ENCODE measurements around the gene FKBP11. TPM values are rescaled to one million over a fixed set of nuclear protein-coding genes. Genes with fewer than 3 reads are reported as not detected.

FKBP11 gene
- total and polyA plus RNA-seq, 5 donors from 2014 or later = 55.6 to 79.7 (median 74.3) TPM

DNA sequence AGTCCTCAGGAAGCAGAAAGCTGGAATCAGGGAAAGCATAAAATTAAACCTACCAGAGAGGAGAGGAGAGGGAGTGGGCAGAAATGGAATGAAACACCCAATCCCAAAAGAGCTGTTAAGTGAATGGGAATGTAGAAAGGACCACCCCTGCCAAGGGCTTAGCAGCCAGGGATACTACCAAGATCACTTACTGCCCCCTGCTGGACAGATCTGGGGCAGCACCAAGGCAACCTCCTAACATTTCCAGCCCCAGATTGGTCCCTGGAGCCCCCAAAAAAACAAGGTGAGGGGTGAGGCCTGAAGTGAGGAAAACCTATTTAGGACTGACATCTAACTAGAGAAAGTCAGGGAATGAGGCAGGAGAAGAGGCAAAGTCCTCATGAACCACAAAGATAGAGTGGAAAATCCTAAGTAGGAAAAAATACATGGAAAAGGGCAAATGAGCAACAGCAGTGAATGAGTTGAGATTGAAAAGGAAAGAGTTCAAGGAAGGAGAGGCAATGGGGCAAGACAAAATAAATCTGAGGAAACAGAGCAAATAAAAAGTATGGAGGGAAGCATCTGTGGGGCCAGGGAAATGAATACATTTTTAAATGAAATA, 11.2 kb upstream of the FKBP11 start:
- Mint-ChIP-seq H3K36me3 (peaks cover 39% of the 10 kb centered on the region), H3K9me3 (peaks cover 0 to 3% (median 0%) of the 10 kb centered on the region in 7 donors), H3K27ac (peak overlapping the region in 2 of 3 donors; percentile 18 to 92), H3K27me3 (no peaks in the 10 kb centered on the region), H3K4me1 (peaks cover 11 to 23% (median 13%) of the 10 kb centered on the region in 4 donors), H3K4me3 (no peak overlapping the region)
- Histone ChIP-seq H3K4me1 (ENCODE audit: control insufficient read depth, insufficient read depth, low read length, poor library complexity, severe bottlenecking) (peaks cover 10% of the 10 kb centered on the region), H3K27ac (ENCODE audit: insufficient read depth, low read length, poor library complexity, severe bottlenecking) (no peak overlapping the region), H3K9me3 (ENCODE audit: control insufficient read depth in 2 of 2, low read length in 2 of 2) (no peaks in the 10 kb centered on the region), H3K27me3 (ENCODE audit: control insufficient read depth, insufficient read depth, low read length) (no peaks in the 10 kb centered on the region), H3K36me3 (ENCODE audit: control insufficient read depth, insufficient read depth, low read length) (peaks cover 40% of the 10 kb centered on the region), H3K4me3 (ENCODE audit: low read depth, low read length) (no peak overlapping the region)
- ATAC-seq (ENCODE audit: low read depth in 2 of 2) (peak; percentile 72 to 78), DNase-seq (peak; percentile 72 to 80 (median 75))

DNA sequence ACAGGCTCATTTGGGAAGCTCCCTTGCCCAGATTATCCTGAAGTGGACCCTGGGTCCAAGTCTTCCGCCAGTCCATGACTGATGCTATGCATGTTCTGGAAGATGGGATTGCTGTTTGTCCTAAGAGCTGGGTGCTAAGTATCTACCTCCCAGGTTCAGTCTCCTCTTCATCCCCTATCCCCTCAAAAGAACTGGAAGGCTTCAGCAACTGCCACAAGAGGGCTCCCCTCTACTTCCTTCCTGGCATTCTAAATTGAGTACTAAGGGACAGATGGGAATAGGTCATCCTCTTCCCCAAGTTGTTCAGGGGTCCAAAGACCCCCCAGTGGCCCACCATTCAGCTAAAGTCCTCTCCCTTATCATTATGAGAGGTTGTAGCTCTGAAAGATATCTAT, 9.0 kb upstream of the FKBP11 start:
- H3K4me3 ChIP-seq (ENCODE audit: low read depth, low read length) = no peak overlapping the region
- DNase-seq (no peak), ATAC-seq (ENCODE audit: low read depth in 2 of 2) (no peak)
- H3K4me1 ChIP-seq (ENCODE audit: control insufficient read depth, insufficient read depth, low read length, poor library complexity, severe bottlenecking) = peaks cover 10% of the 10 kb centered on the region
- peaks cover 21% of the 10 kb centered on the region for H3K36me3 ChIP-seq (ENCODE audit: control insufficient read depth, insufficient read depth, low read length)
- H3K27ac ChIP-seq (ENCODE audit: insufficient read depth, low read length, poor library complexity, severe bottlenecking) = no peak overlapping the region
- peaks cover 0 to 3% (median 0%) of the 10 kb centered on the region in 7 donors for H3K9me3 Mint-ChIP-seq
- peaks cover 12 to 23% (median 14%) of the 10 kb centered on the region in 4 donors for H3K4me1 Mint-ChIP-seq
- H3K4me3 Mint-ChIP-seq = peak overlapping the region in 1 of 4 donors; percentile 34
- H3K27me3 Mint-ChIP-seq = no peaks in the 10 kb centered on the region
- H3K9me3 ChIP-seq (ENCODE audit: control insufficient read depth in 2 of 2, low read length in 2 of 2) = no peaks in the 10 kb centered on the region
- peak overlapping the region; percentile 32 to 46 (median 34) for H3K27ac Mint-ChIP-seq
- H3K36me3 Mint-ChIP-seq = peaks cover 31% of the 10 kb centered on the region
- H3K27me3 ChIP-seq (ENCODE audit: control insufficient read depth, insufficient read depth, low read length) = no peaks in the 10 kb centered on the region

DNA sequence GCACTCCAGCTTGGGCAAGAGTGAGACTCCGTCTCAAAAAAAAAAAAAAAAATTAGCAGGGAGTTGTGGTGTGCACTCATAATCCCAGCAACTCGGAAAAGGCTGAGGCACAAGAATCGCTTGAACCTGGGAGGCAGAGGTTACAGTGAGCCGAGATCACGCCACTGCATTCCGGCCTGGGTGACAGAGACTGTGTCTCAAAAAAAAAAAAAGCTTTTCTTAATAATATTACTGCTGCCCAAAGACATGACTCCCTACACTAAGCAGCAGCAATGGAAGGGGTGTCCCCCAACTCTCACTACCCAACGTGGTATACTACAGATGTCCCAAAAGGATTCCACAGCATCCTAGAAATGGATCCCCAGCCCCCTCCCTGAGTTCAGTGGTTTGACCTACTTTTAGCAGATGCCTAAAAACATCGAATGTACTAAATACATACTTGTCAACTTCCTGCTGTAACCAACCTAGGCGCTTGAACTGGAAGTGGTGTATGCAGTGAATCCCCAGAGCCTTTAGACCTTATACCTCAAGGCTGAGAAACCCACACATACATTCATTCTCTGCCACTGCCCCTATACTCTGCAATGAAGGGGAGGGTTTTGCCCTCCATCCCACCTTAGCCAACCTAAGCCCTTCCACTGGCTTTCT, 8.5 kb upstream of the FKBP11 start:
- Mint-ChIP-seq H3K36me3 (peaks cover 27% of the 10 kb centered on the region), H3K27me3 (no peaks in the 10 kb centered on the region), H3K9me3 (peaks cover 0 to 3% (median 0%) of the 10 kb centered on the region in 7 donors), H3K27ac (peak overlapping the region; percentile 32 to 66 (median 46)), H3K4me3 (peak overlapping the region in 1 of 4 donors; percentile 34), H3K4me1 (peaks cover 12 to 23% (median 14%) of the 10 kb centered on the region in 4 donors)
- Histone ChIP-seq H3K4me3 (ENCODE audit: low read depth, low read length) (no peak overlapping the region), H3K36me3 (ENCODE audit: control insufficient read depth, insufficient read depth, low read length) (peaks cover 16% of the 10 kb centered on the region), H3K27me3 (ENCODE audit: control insufficient read depth, insufficient read depth, low read length) (no peaks in the 10 kb centered on the region), H3K27ac (ENCODE audit: insufficient read depth, low read length, poor library complexity, severe bottlenecking) (no peak overlapping the region), H3K9me3 (ENCODE audit: control insufficient read depth in 2 of 2, low read length in 2 of 2) (no peaks in the 10 kb centered on the region), H3K4me1 (ENCODE audit: control insufficient read depth, insufficient read depth, low read length, poor library complexity, severe bottlenecking) (peaks cover 10% of the 10 kb centered on the region)
- ATAC-seq (ENCODE audit: low read depth in 2 of 2) (peak; percentile 19 to 39), DNase-seq (peak in 1 of 3 donors; percentile 28)

DNA sequence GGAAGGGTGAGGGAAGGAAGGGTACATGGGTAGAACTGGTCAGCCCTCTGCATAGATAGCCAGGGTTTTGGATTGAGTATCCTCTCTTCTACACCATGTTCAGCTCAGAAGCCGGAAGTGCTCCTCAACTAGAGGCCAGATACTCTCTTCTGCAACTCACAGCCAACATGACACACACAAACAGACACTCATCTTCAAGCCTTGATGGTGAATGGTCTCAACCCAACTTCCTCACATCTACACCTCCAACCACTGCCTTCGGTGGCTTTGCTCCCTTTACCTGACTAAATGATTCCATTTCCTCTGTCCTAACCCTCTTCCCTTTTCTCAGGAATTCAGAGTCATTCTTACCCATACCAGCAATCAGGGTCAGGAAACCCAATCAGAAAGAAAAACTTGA, 7.6 kb upstream of the FKBP11 start:
- Histone ChIP-seq H3K4me3 (ENCODE audit: low read depth, low read length) (no peak overlapping the region), H3K27me3 (ENCODE audit: control insufficient read depth, insufficient read depth, low read length) (no peaks in the 10 kb centered on the region), H3K27ac (ENCODE audit: insufficient read depth, low read length, poor library complexity, severe bottlenecking) (no peak overlapping the region), H3K9me3 (ENCODE audit: control insufficient read depth in 2 of 2, low read length in 2 of 2) (no peaks in the 10 kb centered on the region), H3K36me3 (ENCODE audit: control insufficient read depth, insufficient read depth, low read length) (peaks cover 11% of the 10 kb centered on the region), H3K4me1 (ENCODE audit: control insufficient read depth, insufficient read depth, low read length, poor library complexity, severe bottlenecking) (peaks cover 10% of the 10 kb centered on the region)
- Mint-ChIP-seq H3K4me3 (no peak overlapping the region), H3K27me3 (no peaks in the 10 kb centered on the region), H3K36me3 (peaks cover 18% of the 10 kb centered on the region), H3K27ac (peak overlapping the region in 2 of 3 donors; percentile 32 to 48), H3K9me3 (peaks cover 0 to 3% (median 0%) of the 10 kb centered on the region in 7 donors), H3K4me1 (peaks cover 12 to 23% (median 14%) of the 10 kb centered on the region in 4 donors)
- DNase-seq = no peak
- no peak for ATAC-seq (ENCODE audit: low read depth in 2 of 2)

DNA sequence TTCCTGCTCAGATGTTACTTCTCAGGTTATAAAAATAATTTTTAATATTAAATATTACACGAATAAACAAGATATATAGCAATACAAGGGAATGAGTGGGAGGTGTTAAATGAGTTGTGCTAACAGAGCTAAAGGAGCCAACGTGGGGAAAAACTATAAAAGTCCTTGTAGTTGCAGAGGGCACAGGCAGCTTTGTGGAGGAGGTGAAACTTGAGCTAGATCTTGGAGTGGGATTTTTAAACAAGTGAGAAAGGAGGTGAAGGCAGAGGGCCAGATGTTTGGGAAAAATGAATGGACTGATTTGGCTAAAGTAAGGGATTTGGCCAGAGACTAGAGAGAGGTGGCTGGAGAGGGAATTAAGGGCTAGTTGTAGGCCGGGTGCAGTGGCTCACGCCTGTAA, 5.2 kb upstream of the FKBP11 start:
- ATAC-seq (ENCODE audit: low read depth in 2 of 2) = no peak
- no peak overlapping the region for H3K4me3 ChIP-seq (ENCODE audit: low read depth, low read length)
- H3K4me1 Mint-ChIP-seq = peaks cover 12 to 35% (median 19%) of the 10 kb centered on the region in 4 donors
- peaks cover 15% of the 10 kb centered on the region for H3K4me1 ChIP-seq (ENCODE audit: control insufficient read depth, insufficient read depth, low read length, poor library complexity, severe bottlenecking)
- no peaks in the 10 kb centered on the region for H3K9me3 ChIP-seq (ENCODE audit: control insufficient read depth in 2 of 2, low read length in 2 of 2)
- H3K27me3 Mint-ChIP-seq = no peaks in the 10 kb centered on the region
- H3K27ac Mint-ChIP-seq = peak overlapping the region in 2 of 3 donors; percentile 7 to 35
- H3K4me3 Mint-ChIP-seq = no peak overlapping the region
- peaks cover 14% of the 10 kb centered on the region for H3K36me3 Mint-ChIP-seq
- no peaks in the 10 kb centered on the region for H3K27me3 ChIP-seq (ENCODE audit: control insufficient read depth, insufficient read depth, low read length)
- peaks cover 6% of the 10 kb centered on the region for H3K36me3 ChIP-seq (ENCODE audit: control insufficient read depth, insufficient read depth, low read length)
- no peaks in the 10 kb centered on the region for H3K9me3 Mint-ChIP-seq
- no peak overlapping the region for H3K27ac ChIP-seq (ENCODE audit: insufficient read depth, low read length, poor library complexity, severe bottlenecking)
- no peak for DNase-seq

DNA sequence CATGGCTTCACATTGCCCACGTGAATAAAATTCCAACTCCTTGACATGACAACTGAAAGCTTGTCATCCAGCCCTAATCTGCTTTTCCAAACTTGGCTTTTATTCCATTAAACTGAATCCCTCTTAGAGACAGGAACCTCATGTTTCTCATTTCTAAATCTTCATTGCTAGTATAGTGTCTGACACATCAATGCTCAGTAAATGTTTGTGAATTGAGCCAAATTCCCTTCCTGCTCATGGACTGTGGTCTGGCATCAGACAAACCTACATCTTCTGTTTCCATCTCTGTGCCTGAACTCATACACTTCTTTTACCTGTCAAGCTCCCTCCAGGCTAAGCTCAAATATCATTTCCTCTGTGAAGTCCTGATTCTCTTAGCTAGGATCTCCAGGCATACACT, 4.3 kb upstream of the FKBP11 start:
- peaks cover 12 to 33% (median 17%) of the 10 kb centered on the region in 4 donors for H3K4me1 Mint-ChIP-seq
- Histone ChIP-seq H3K4me3 (ENCODE audit: low read depth, low read length) (no peak overlapping the region), H3K4me1 (ENCODE audit: control insufficient read depth, insufficient read depth, low read length, poor library complexity, severe bottlenecking) (peaks cover 16% of the 10 kb centered on the region), H3K27ac (ENCODE audit: insufficient read depth, low read length, poor library complexity, severe bottlenecking) (no peak overlapping the region), H3K36me3 (ENCODE audit: control insufficient read depth, insufficient read depth, low read length) (peaks cover 6% of the 10 kb centered on the region), H3K9me3 (ENCODE audit: control insufficient read depth in 2 of 2, low read length in 2 of 2) (no peaks in the 10 kb centered on the region), H3K27me3 (ENCODE audit: control insufficient read depth, insufficient read depth, low read length) (no peaks in the 10 kb centered on the region)
- no peaks in the 10 kb centered on the region for H3K27me3 Mint-ChIP-seq
- ATAC-seq (ENCODE audit: low read depth in 2 of 2) (no peak), DNase-seq (no peak)
- H3K27ac Mint-ChIP-seq = no peak overlapping the region
- peaks cover 14% of the 10 kb centered on the region for H3K36me3 Mint-ChIP-seq
- no peaks in the 10 kb centered on the region for H3K9me3 Mint-ChIP-seq
- peak overlapping the region in 1 of 4 donors; percentile 42 for H3K4me3 Mint-ChIP-seq

DNA sequence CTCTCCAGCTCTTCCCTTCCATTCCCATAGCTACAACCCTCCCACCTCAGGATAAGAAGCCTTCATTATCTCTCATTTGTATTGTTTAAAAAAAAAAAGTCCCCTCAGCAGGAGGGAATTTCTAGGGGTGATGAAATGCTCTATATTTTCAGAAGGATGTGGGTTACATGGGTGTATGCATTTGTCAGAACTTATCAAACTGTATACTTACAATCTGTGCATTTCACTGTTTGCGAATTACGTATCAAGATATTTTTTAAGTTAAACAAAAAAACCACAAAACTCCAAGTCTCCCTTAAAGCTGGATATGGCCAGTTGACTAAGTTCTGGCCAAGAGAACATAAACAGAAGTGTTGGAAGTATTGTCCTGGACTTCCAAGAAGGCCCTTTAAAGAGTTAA, 2.0 kb upstream of the FKBP11 start:
- peak overlapping the region in 2 of 3 donors; percentile 72 to 96 for H3K27ac Mint-ChIP-seq
- H3K36me3 Mint-ChIP-seq = peaks cover 15% of the 10 kb centered on the region
- peaks cover 8% of the 10 kb centered on the region for H3K36me3 ChIP-seq (ENCODE audit: control insufficient read depth, insufficient read depth, low read length)
- peak overlapping the region; percentile 44 to 99 (median 80) for H3K4me3 Mint-ChIP-seq
- H3K9me3 Mint-ChIP-seq = no peaks in the 10 kb centered on the region
- no peak for DNase-seq
- H3K27ac ChIP-seq (ENCODE audit: insufficient read depth, low read length, poor library complexity, severe bottlenecking) = no peak overlapping the region
- no peaks in the 10 kb centered on the region for H3K9me3 ChIP-seq (ENCODE audit: control insufficient read depth in 2 of 2, low read length in 2 of 2)
- ATAC-seq (ENCODE audit: low read depth in 2 of 2) = no peak
- no peaks in the 10 kb centered on the region for H3K27me3 ChIP-seq (ENCODE audit: control insufficient read depth, insufficient read depth, low read length)
- H3K4me1 Mint-ChIP-seq = peaks cover under 1 to 41% (median 22%) of the 10 kb centered on the region in 4 donors
- H3K4me1 ChIP-seq (ENCODE audit: control insufficient read depth, insufficient read depth, low read length, poor library complexity, severe bottlenecking) = peaks cover 14% of the 10 kb centered on the region
- no peak overlapping the region for H3K4me3 ChIP-seq (ENCODE audit: low read depth, low read length)
- no peaks in the 10 kb centered on the region for H3K27me3 Mint-ChIP-seq
